Measurements from ENCODE around the gene COG1. TPM values are rescaled to one million over a fixed set of nuclear protein-coding genes. Genes with fewer than 3 reads are reported as not detected.

Gene COG1
- total RNA-seq, 1 experiment from 2014 or later, result 26.5 TPM

DNA sequence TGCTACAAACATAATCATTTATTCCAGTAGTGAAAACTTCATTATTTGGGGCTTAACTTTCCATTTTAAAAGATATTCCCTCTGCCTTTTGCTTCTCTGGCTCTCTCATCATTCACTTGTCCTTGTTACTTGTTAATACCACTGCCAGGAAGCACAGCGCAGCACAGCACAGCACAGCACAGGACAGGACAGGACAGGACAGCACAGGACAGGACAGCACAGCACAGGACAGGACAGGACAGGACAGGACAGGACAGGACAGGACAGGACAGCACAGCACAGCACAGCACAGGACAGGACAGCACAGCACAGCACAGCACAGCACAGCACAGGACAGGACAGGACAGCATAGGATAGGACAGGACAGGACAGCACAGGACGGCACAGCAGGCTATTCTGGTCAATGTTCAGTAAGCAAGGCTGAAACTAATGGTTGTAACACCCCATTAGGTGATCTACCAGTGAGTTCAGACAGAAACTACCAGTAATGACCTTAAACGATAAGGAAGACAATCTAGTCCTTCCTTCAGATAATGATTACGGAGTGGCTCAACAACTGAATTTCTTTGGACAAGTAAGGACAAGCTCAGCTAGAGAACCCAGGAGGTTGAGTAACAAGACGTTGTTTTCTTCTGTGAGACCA is 31.9 kb downstream of the COG1 start:
- H3K27ac ChIP-seq (ENCODE audit: insufficient read length, low read depth, low read length), result no peak overlapping the region
- no peak overlapping the region for H4K8ac ChIP-seq (replicated peaks; ENCODE audit: insufficient read length, low read depth, low read length)
- no peak overlapping the region for H2BK120ac ChIP-seq (ENCODE audit: low read depth, low read length, poor library complexity, severe bottlenecking)
- no peaks in the 10 kb centered on the region for H4K20me1 ChIP-seq (ENCODE audit: control insufficient read depth, insufficient read depth, insufficient read length)
- H3K23me2 ChIP-seq (ENCODE audit: insufficient read length, low read depth, low read length, poor library complexity, severe bottlenecking), result no peaks in the 10 kb centered on the region
- no peak overlapping the region for H2AFZ ChIP-seq (ENCODE audit: low read length)
- no peak overlapping the region for H2BK12ac ChIP-seq (ENCODE audit: insufficient read length, low read depth, low read length)
- peaks cover 6% of the 10 kb centered on the region; the same call in 1 of the 2 replicates for H3K4me1 ChIP-seq (ENCODE audit: insufficient read depth, low read length)
- no peak overlapping the region for H2BK15ac ChIP-seq (ENCODE audit: low read depth, low read length)
- no peak overlapping the region for H3K56ac ChIP-seq (ENCODE audit: insufficient read length, low read depth, low read length)
- H3K36me3 Mint-ChIP-seq (ENCODE audit: insufficient read depth in 1 of 3, low read depth in 3 of 3), result peaks cover 3 to 20% (median 15%) of the 10 kb centered on the region in 3 experiments; a peak in 5 of 7 replicates
- H3K9ac ChIP-seq (ENCODE audit: extremely low read depth, insufficient read length, low read length), result no peak overlapping the region
- H3K14ac ChIP-seq (ENCODE audit: insufficient read depth, low read length), result peak overlapping the region; percentile 16; the same call in 1 of the 2 replicates
- H2BK20ac ChIP-seq (ENCODE audit: low read depth, low read length, poor library complexity, severe bottlenecking), result no peak overlapping the region
- H3K4me3 Mint-ChIP-seq, result no peak overlapping the region
- peaks cover 35 to 37% of the 10 kb centered on the region in 2 experiments for H3K4me1 Mint-ChIP-seq
- peak overlapping the region; percentile 33 for H3K18ac ChIP-seq (ENCODE audit: insufficient read length, low read depth, low read length)
- H3K9me3 ChIP-seq (ENCODE audit: control insufficient read depth, low read depth, low read length), result no peaks in the 10 kb centered on the region
- H4K5ac ChIP-seq (ENCODE audit: insufficient read length, low read depth, low read length), result peak overlapping the region; percentile 19
- TF ChIP-seq, protein P1, sequence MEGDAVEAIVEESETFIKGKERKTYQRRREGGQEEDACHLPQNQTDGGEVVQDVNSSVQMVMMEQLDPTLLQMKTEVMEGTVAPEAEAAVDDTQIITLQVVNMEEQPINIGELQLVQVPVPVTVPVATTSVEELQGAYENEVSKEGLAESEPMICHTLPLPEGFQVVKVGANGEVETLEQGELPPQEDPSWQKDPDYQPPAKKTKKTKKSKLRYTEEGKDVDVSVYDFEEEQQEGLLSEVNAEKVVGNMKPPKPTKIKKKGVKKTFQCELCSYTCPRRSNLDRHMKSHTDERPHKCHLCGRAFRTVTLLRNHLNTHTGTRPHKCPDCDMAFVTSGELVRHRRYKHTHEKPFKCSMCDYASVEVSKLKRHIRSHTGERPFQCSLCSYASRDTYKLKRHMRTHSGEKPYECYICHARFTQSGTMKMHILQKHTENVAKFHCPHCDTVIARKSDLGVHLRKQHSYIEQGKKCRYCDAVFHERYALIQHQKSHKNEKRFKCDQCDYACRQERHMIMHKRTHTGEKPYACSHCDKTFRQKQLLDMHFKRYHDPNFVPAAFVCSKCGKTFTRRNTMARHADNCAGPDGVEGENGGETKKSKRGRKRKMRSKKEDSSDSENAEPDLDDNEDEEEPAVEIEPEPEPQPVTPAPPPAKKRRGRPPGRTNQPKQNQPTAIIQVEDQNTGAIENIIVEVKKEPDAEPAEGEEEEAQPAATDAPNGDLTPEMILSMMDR (conservative IDR thresholded peaks at IDR 0.05), result no peak
- H3K27me3 ChIP-seq (ENCODE audit: insufficient read depth, low read length), result no peaks in the 10 kb centered on the region
- no peak overlapping the region for H2BK5ac ChIP-seq (ENCODE audit: insufficient read length, low read length)
- no peak overlapping the region for H3K23ac ChIP-seq (ENCODE audit: insufficient read length, low read depth, low read length)
- H4K91ac ChIP-seq (ENCODE audit: insufficient read length, low read depth, low read length), result no peak overlapping the region
- peak overlapping the region; percentile 21 to 80 (median 68); a peak in 5 of 7 replicates for H3K27ac Mint-ChIP-seq
- H3K27me3 Mint-ChIP-seq (ENCODE audit: low read depth), result no peaks in the 10 kb centered on the region
- H3K79me2 ChIP-seq (ENCODE audit: insufficient read depth, low read length), result peaks cover 21% of the 10 kb centered on the region; the same call in 1 of the 2 replicates
- peaks cover 3% of the 10 kb centered on the region for H3K79me1 ChIP-seq (ENCODE audit: insufficient read depth, low read depth, low read length, poor library complexity, severe bottlenecking)
- H3K9me3 Mint-ChIP-seq, result no peaks in the 10 kb centered on the region
- no peak overlapping the region for H3T11ph ChIP-seq (ENCODE audit: low read length)
- no peak overlapping the region for H3K4me2 ChIP-seq (ENCODE audit: insufficient read depth, insufficient read length, low read length)
- no CpG with 5 or more reads among the region's 5 CpGs for WGBS (ENCODE audit: extremely low coverage, insufficient read length, low lambda C conversion rate)
- no peak for DNase-seq
- H3K4ac ChIP-seq (ENCODE audit: low read depth, low read length), result no peak overlapping the region
- H2AK5ac ChIP-seq (ENCODE audit: insufficient read length, low read length), result no peak overlapping the region
